ENCODE measurements around the gene CORT. TPM values are rescaled to one million over a fixed set of nuclear protein-coding genes. Genes with fewer than 3 reads are reported as not detected.
"Not testable (repeated sequence)": the region's sequence is repeated elsewhere in the genome, so short reads cannot be mapped to it uniquely, and the experiment has no call there.

CORT gene
- polyA plus RNA-seq, 1 donor from 2014 or later, result 0.81 TPM

DNA sequence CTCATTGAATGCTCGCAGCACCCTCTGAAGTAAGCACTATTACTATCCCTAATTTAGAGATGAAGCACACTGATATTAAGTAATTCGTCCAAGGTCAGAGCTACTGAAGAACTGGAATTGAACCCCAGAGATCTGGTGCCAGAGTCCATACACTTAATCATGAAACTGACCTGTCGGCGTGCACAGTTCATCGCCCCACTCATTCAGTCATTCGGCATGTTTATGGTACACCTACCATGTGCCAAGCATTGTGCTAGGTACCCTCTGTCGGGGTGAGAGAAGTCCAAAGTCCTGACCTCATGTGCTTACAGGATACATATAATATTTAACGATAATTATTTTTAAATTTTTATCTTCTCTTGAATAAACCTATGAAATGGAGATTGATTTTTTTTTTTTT is 25.2 kb upstream of the CORT start:
- no peak overlapping the region for H2AFZ ChIP-seq (ENCODE audit: low read depth, low read length)
- no peak overlapping the region for H3K9ac ChIP-seq (ENCODE audit: low read length)
- H3K9me3 ChIP-seq (ENCODE audit: low read length), result no peaks in the 10 kb centered on the region
- H3K27me3 ChIP-seq (ENCODE audit: insufficient read depth, low read depth, low read length), result no peaks in the 10 kb centered on the region
- H3K4me3 ChIP-seq (ENCODE audit: low read length), result no peak overlapping the region
- no peaks in the 10 kb centered on the region for H4K20me1 ChIP-seq (ENCODE audit: insufficient read depth)
- no peak overlapping the region for H3K4me2 ChIP-seq (ENCODE audit: low read length)
- H3F3A ChIP-seq (ENCODE audit: insufficient read depth, low read length, poor library complexity, severe bottlenecking), result no peaks in the 10 kb centered on the region
- H3K79me2 ChIP-seq (replicated peaks; ENCODE audit: insufficient read depth, low read length), result no peaks in the 10 kb centered on the region
- TF ChIP-seq TAF1 (IDR thresholded peaks at IDR 0.05; ENCODE audit: low read depth) (no peak), SMC3 (conservative IDR thresholded peaks at IDR 0.05; ENCODE audit: poor library complexity) (no peak), POLR2AphosphoS5 (IDR thresholded peaks at IDR 0.05) (no peak), RAD21 (conservative IDR thresholded peaks at IDR 0.05) (no peak), EP300 (conservative IDR thresholded peaks at IDR 0.05; ENCODE audit: poor library complexity, severe bottlenecking) (no peak), EZH2 (IDR thresholded peaks at IDR 0.05; ENCODE audit: borderline replicate concordance, insufficient read depth, low read length, poor library complexity, severe bottlenecking) (no peak), MXI1 (conservative IDR thresholded peaks at IDR 0.05; ENCODE audit: poor library complexity, severe bottlenecking) (no peak)
- TF ChIP-seq, protein P1, sequence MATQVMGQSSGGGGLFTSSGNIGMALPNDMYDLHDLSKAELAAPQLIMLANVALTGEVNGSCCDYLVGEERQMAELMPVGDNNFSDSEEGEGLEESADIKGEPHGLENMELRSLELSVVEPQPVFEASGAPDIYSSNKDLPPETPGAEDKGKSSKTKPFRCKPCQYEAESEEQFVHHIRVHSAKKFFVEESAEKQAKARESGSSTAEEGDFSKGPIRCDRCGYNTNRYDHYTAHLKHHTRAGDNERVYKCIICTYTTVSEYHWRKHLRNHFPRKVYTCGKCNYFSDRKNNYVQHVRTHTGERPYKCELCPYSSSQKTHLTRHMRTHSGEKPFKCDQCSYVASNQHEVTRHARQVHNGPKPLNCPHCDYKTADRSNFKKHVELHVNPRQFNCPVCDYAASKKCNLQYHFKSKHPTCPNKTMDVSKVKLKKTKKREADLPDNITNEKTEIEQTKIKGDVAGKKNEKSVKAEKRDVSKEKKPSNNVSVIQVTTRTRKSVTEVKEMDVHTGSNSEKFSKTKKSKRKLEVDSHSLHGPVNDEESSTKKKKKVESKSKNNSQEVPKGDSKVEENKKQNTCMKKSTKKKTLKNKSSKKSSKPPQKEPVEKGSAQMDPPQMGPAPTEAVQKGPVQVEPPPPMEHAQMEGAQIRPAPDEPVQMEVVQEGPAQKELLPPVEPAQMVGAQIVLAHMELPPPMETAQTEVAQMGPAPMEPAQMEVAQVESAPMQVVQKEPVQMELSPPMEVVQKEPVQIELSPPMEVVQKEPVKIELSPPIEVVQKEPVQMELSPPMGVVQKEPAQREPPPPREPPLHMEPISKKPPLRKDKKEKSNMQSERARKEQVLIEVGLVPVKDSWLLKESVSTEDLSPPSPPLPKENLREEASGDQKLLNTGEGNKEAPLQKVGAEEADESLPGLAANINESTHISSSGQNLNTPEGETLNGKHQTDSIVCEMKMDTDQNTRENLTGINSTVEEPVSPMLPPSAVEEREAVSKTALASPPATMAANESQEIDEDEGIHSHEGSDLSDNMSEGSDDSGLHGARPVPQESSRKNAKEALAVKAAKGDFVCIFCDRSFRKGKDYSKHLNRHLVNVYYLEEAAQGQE (IDR thresholded peaks at IDR 0.05; ENCODE audit: borderline replicate concordance), result no peak
- TF ChIP-seq, protein P2, sequence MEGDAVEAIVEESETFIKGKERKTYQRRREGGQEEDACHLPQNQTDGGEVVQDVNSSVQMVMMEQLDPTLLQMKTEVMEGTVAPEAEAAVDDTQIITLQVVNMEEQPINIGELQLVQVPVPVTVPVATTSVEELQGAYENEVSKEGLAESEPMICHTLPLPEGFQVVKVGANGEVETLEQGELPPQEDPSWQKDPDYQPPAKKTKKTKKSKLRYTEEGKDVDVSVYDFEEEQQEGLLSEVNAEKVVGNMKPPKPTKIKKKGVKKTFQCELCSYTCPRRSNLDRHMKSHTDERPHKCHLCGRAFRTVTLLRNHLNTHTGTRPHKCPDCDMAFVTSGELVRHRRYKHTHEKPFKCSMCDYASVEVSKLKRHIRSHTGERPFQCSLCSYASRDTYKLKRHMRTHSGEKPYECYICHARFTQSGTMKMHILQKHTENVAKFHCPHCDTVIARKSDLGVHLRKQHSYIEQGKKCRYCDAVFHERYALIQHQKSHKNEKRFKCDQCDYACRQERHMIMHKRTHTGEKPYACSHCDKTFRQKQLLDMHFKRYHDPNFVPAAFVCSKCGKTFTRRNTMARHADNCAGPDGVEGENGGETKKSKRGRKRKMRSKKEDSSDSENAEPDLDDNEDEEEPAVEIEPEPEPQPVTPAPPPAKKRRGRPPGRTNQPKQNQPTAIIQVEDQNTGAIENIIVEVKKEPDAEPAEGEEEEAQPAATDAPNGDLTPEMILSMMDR (IDR thresholded peaks at IDR 0.05; ENCODE audit: poor library complexity, severe bottlenecking), result no peak
- H3K36me3 ChIP-seq (ENCODE audit: insufficient read depth, low read length), result no peaks in the 10 kb centered on the region
- H3K9me2 ChIP-seq (ENCODE audit: insufficient read depth, low read length), result no peaks in the 10 kb centered on the region
- no peak overlapping the region for H3K27ac ChIP-seq (ENCODE audit: low read length)

DNA sequence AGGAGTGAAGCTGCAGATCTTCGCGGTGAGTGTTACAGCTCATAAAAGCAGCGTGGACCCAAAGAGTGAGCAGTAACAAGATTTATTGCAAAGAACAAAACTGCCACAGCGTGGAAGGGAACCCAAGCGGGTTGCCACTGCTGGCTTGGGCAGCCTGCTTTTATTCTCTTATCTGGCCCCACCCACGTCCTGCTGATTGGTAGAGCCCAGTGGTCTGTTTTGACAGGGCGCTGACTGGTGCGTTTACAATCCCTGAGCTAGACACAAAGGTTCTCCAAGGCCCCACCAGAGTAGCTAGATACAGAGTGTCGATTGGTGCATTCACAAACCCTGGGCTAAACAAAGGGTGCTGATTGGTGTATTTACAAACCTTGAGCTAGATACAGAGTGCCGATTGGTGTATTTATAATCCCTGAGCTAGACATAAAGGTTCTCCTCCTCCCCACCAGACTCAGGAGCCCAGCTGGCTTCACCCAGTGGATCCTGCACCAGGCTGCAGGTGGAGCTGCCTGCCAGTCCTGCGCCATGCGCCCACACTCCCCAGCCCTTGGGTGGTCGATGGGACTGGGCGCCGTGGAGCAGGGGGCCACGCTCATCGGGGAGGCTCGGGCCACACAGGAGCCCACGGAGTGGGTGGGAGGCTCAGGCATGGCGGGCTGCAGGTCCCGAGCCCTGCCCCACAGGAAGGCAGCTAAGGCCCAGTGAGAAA is 23.9 kb upstream of the CORT start:
- not testable (repeated sequence) for H3K36me3 ChIP-seq (ENCODE audit: insufficient read depth, low read length); H3K27me3 ChIP-seq (ENCODE audit: insufficient read depth, low read depth, low read length); H4K20me1 ChIP-seq (ENCODE audit: insufficient read depth); H2AFZ ChIP-seq (ENCODE audit: low read depth, low read length); H3K9me2 ChIP-seq (ENCODE audit: insufficient read depth, low read length); H3K4me3 ChIP-seq (ENCODE audit: low read length); H3K27ac ChIP-seq (ENCODE audit: low read length); H3K9me3 ChIP-seq (ENCODE audit: low read length); H3K9ac ChIP-seq (ENCODE audit: low read length); H3K4me2 ChIP-seq (ENCODE audit: low read length); H3F3A ChIP-seq (ENCODE audit: insufficient read depth, low read length, poor library complexity, severe bottlenecking); H3K79me2 ChIP-seq (replicated peaks; ENCODE audit: insufficient read depth, low read length)

DNA sequence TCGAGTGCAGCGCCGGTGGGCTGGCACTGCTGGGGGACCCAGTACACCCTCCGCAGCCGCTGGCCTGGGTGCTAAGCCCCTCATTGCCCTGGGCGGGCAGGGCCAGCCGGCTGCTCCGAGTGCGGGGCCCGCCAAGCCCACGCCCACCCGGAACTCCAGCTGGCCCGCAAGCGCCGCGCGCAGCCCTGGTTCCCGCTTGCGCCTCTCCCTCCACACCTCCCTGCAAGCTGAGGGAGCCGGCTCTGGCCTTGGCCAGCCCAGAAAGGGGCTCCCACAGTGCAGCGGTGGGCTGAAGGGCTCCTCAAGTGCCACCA is 23.3 kb upstream of the CORT start:
- not testable (repeated sequence) for H3K9me2 ChIP-seq (ENCODE audit: insufficient read depth, low read length); H3F3A ChIP-seq (ENCODE audit: insufficient read depth, low read length, poor library complexity, severe bottlenecking); H3K36me3 ChIP-seq (ENCODE audit: insufficient read depth, low read length); H2AFZ ChIP-seq (ENCODE audit: low read depth, low read length); H3K4me2 ChIP-seq (ENCODE audit: low read length); H4K20me1 ChIP-seq (ENCODE audit: insufficient read depth); H3K27me3 ChIP-seq (ENCODE audit: insufficient read depth, low read depth, low read length); H3K79me2 ChIP-seq (replicated peaks; ENCODE audit: insufficient read depth, low read length); H3K9ac ChIP-seq (ENCODE audit: low read length); H3K9me3 ChIP-seq (ENCODE audit: low read length); H3K27ac ChIP-seq (ENCODE audit: low read length); H3K4me3 ChIP-seq (ENCODE audit: low read length)

All from neural cell (in vitro differentiated cells).